ENCODE results near the gene COX11. TPM values are rescaled to one million over a fixed set of nuclear protein-coding genes. Genes with fewer than 3 reads are reported as not detected.

The COX11 gene
- total RNA-seq, 1 experiment from 2014 or later: 87.0 TPM

GRCh38 chr17:54956791-54957190 is 11.7 kb downstream of the COX11 start:
- no peaks in the 10 kb centered on the region for H3K9me3 ChIP-seq (ENCODE audit: control insufficient read depth, insufficient read depth, low read depth, low read length)
- H3K36me3 ChIP-seq (ENCODE audit: control insufficient read depth, insufficient read depth, low read length): peaks cover 19% of the 10 kb centered on the region
- no peak overlapping the region for H3K4me3 ChIP-seq (ENCODE audit: low read depth in 2 of 2, low read length in 2 of 2)
- H3K27me3 ChIP-seq (ENCODE audit: control insufficient read depth, insufficient read depth, low read length): no peaks in the 10 kb centered on the region
- ATAC-seq (no peak), DNase-seq (ENCODE audit: low read depth, low spot score) (no peak)
- CTCF ChIA-PET: interaction anchor here (0.6 kb wide), 1 partner anchor 222 kb away, joined by 3 read pairs; no protein-coding TSS in a partner anchor
- POLR2A ChIA-PET: no interaction called here
- no peak overlapping the region for H3K27ac ChIP-seq (ENCODE audit: low read length)
- TF ChIP-seq POLR2AphosphoS5 (IDR thresholded peaks at IDR 0.05; ENCODE audit: low read depth, low read length) (no peak), SIN3A (IDR thresholded peaks at IDR 0.05; ENCODE audit: borderline replicate concordance, insufficient read depth, low read depth, low read length) (no peak), TCF7L2 (IDR thresholded peaks at IDR 0.05; ENCODE audit: low read depth, low read length) (no peak)
- TF ChIP-seq, protein P1, sequence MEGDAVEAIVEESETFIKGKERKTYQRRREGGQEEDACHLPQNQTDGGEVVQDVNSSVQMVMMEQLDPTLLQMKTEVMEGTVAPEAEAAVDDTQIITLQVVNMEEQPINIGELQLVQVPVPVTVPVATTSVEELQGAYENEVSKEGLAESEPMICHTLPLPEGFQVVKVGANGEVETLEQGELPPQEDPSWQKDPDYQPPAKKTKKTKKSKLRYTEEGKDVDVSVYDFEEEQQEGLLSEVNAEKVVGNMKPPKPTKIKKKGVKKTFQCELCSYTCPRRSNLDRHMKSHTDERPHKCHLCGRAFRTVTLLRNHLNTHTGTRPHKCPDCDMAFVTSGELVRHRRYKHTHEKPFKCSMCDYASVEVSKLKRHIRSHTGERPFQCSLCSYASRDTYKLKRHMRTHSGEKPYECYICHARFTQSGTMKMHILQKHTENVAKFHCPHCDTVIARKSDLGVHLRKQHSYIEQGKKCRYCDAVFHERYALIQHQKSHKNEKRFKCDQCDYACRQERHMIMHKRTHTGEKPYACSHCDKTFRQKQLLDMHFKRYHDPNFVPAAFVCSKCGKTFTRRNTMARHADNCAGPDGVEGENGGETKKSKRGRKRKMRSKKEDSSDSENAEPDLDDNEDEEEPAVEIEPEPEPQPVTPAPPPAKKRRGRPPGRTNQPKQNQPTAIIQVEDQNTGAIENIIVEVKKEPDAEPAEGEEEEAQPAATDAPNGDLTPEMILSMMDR (IDR thresholded peaks at IDR 0.05): no peak
- TF ChIP-seq, protein P2, sequence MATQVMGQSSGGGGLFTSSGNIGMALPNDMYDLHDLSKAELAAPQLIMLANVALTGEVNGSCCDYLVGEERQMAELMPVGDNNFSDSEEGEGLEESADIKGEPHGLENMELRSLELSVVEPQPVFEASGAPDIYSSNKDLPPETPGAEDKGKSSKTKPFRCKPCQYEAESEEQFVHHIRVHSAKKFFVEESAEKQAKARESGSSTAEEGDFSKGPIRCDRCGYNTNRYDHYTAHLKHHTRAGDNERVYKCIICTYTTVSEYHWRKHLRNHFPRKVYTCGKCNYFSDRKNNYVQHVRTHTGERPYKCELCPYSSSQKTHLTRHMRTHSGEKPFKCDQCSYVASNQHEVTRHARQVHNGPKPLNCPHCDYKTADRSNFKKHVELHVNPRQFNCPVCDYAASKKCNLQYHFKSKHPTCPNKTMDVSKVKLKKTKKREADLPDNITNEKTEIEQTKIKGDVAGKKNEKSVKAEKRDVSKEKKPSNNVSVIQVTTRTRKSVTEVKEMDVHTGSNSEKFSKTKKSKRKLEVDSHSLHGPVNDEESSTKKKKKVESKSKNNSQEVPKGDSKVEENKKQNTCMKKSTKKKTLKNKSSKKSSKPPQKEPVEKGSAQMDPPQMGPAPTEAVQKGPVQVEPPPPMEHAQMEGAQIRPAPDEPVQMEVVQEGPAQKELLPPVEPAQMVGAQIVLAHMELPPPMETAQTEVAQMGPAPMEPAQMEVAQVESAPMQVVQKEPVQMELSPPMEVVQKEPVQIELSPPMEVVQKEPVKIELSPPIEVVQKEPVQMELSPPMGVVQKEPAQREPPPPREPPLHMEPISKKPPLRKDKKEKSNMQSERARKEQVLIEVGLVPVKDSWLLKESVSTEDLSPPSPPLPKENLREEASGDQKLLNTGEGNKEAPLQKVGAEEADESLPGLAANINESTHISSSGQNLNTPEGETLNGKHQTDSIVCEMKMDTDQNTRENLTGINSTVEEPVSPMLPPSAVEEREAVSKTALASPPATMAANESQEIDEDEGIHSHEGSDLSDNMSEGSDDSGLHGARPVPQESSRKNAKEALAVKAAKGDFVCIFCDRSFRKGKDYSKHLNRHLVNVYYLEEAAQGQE (IDR thresholded peaks at IDR 0.05; ENCODE audit: insufficient read depth in 1 of 2, low read depth in 2 of 2, low read length in 1 of 2): no peak
- in situ Hi-C loops (cut with HindIII; ENCODE audit: low pct_unique_long_range_greater_than_20kb, low sequenced_read_pairs) (no loop called here), intact Hi-C loops (cut with micrococcal nuclease; ENCODE audit: unreplicated experiment) (no loop called here)
- BruUV-seq (replicated peaks): no TSS peak
- H3K4me1 ChIP-seq (ENCODE audit: control insufficient read depth, insufficient read depth, low read length): no peaks in the 10 kb centered on the region

DNA sequence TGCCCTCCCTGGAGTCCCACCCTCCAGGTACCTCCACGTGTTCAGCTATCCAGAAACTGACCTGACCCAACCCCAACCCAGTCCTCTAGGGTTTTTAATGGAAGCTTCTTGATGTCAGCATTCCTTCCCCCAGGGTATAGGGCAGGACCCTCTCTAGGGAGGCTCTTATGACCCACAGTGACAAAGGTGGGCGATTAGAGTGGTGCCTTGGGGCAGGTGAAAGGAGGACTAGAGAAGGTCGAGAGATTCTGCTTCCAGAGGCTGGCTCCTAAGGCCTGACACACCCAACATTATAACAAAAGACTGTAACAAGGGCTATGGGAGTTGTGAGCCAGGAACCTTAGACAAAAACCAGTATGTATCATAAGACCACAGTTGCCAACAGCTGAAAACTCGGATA is 17.2 kb downstream of the COX11 start:
- H3K4me1 ChIP-seq (ENCODE audit: control insufficient read depth, insufficient read depth, low read length): 0 out of 2 replicates have a peak, but pooled peaks cover 4% of the 10 kb centered on the region
- TF ChIP-seq SIN3A (IDR thresholded peaks at IDR 0.05; ENCODE audit: borderline replicate concordance, insufficient read depth, low read depth, low read length) (no peak), TCF7L2 (IDR thresholded peaks at IDR 0.05; ENCODE audit: low read depth, low read length) (no peak), POLR2AphosphoS5 (IDR thresholded peaks at IDR 0.05; ENCODE audit: low read depth, low read length) (no peak)
- TF ChIP-seq, protein P2 (IDR thresholded peaks at IDR 0.05; ENCODE audit: insufficient read depth in 1 of 2, low read depth in 2 of 2, low read length in 1 of 2): no peak
- TF ChIP-seq, protein P1 (IDR thresholded peaks at IDR 0.05): no peak
- no peaks in the 10 kb centered on the region for H3K27me3 ChIP-seq (ENCODE audit: control insufficient read depth, insufficient read depth, low read length)
- DNase-seq (ENCODE audit: low read depth, low spot score): no peak
- H3K4me3 ChIP-seq (ENCODE audit: low read depth in 2 of 2, low read length in 2 of 2): no peak overlapping the region
- no peaks in the 10 kb centered on the region for H3K9me3 ChIP-seq (ENCODE audit: control insufficient read depth, insufficient read depth, low read depth, low read length)
- H3K27ac ChIP-seq (ENCODE audit: low read length): no peak overlapping the region
- 0 out of 2 replicates have a peak, but pooled peaks cover 7% of the 10 kb centered on the region for H3K36me3 ChIP-seq (ENCODE audit: control insufficient read depth, insufficient read depth, low read length)
- intact Hi-C loops (cut with micrococcal nuclease; ENCODE audit: unreplicated experiment) (no loop called here), in situ Hi-C loops (cut with HindIII; ENCODE audit: low pct_unique_long_range_greater_than_20kb, low sequenced_read_pairs) (no loop called here)
- ATAC-seq: no peak
- no TSS peak for BruUV-seq (replicated peaks)
- ChIA-PET POLR2A (no interaction called here), CTCF (no interaction called here)
